GM12892 (cell line): Measurements from ENCODE around the gene TDRD12.

Experiments
- POLR2AphosphoS5 ChIP-seq: IDR thresholded peaks from 2 replicates; pipeline ENCODE4 v1.6.1; 2011; ENCODE audit warnings: low read depth, low read length, control low read depth
- TAF1 ChIP-seq: IDR thresholded peaks from 2 replicates; pipeline ENCODE4 v1.6.1; 2011; ENCODE audit warnings: low read depth, mild to moderate bottlenecking, control low read depth, low read length, borderline replicate concordance

DNA sequence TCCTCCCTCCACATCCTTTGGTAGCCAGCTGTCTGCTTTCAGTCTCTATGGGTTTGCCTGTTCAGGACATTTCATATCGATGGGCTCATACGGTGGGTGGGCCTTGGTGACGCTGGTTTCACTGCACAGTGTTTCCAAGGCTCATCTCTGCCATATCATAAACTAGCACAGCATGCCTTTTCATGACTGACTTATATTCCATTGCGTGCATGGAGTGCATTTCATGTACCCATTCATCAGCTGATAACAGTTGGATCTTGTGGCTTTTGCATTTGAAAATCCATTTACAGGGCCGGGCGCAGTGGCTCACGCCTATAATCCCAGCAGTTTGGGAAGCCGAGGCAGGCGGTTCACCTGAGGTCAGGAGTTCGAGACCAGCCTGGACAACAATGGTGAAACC lies 69.9 kb downstream of the TDRD12 start:
- TF ChIP-seq TAF1 (no peak), POLR2AphosphoS5 (no peak)
